ENCODE results near the gene ILF3.

GRCh38 chr19:10727685-10728201, 73.6 kb downstream of the ILF3 start:
- TF ChIP-seq CTCF (IDR thresholded peaks at IDR 0.05) (no peak), POLR2A (IDR thresholded peaks at IDR 0.05) (no peak)

Measured in adrenal gland (tissue), 5 donors.